H1 (cell line): Measurements from ENCODE around the gene PLEK2. TPM values are rescaled to one million over a fixed set of nuclear protein-coding genes. Genes with fewer than 3 reads are reported as not detected.

Experiments used
- CTCF ChIA-PET: fragments of 300-600 bp; sonication (Branson Sonifier 250); formaldehyde crosslinking; loops from one replicate; lab custom pipeline; 2021; ENCODE audit not compliant: partially characterized antibody; lab: Charles Lee
- POLR2A ChIA-PET: fragments of 300-600 bp; sonication (Branson Sonifier 250); formaldehyde crosslinking; loops from one replicate; lab custom pipeline; 2021; ENCODE audit warnings: inconsistent platforms; ENCODE audit not compliant: partially characterized antibody; lab: Charles Lee
- DNase-seq, 2 experiments: peaks; one replicate each; pipeline versions ENCODE4 v3.0.0 to v3.0.0-alpha.2; 2010 to 2022; ENCODE audit warnings: low spot score in 2 of 2, low read depth in 1 of 2, mixed read lengths in 1 of 2
- FAIRE-seq: peaks from 2 replicates; lab custom pipeline; 2011; peaks lifted over from hg19 to GRCh38; lab: Jason Lieb, UNC
- H2AFZ ChIP-seq: 2 replicates; pipeline ENCODE4 v1.8.1; 2012; ENCODE audit warnings: low read length, inconsistent platforms
- H2AK5ac ChIP-seq: 2 replicates; pipeline ENCODE4 v1.6.1; 2013; ENCODE audit warnings: low read depth, low read length
- H2BK120ac ChIP-seq: replicated peaks from 2 replicates; pipeline ENCODE3; 2013; ENCODE audit warnings: low read depth, low read length, inconsistent platforms
- H2BK12ac ChIP-seq: 2 replicates; pipeline ENCODE4 v1.6.1; 2013; ENCODE audit warnings: low read depth, low read length
- H2BK15ac ChIP-seq: 2 replicates; pipeline ENCODE4 v1.6.1; 2013; ENCODE audit warnings: low read length
- H2BK20ac ChIP-seq: 2 replicates; pipeline ENCODE4 v1.6.1; 2013; ENCODE audit warnings: low read length
- H2BK5ac ChIP-seq: 2 replicates; pipeline ENCODE4 v1.6.1; 2013; ENCODE audit warnings: low read depth, low read length
- H3K14ac ChIP-seq: 2 replicates; pipeline ENCODE4 v1.6.1; 2013; ENCODE audit warnings: inconsistent platforms; ENCODE audit not compliant: insufficient read length
- H3K18ac ChIP-seq: 2 replicates; pipeline ENCODE4 v1.6.1; 2013; ENCODE audit warnings: low read length; ENCODE audit errors: extremely low read depth
- H3K23ac ChIP-seq: 2 replicates; pipeline ENCODE4 v1.6.1; 2013; ENCODE audit warnings: inconsistent platforms; ENCODE audit not compliant: insufficient read length
- H3K23me2 ChIP-seq: 2 replicates; pipeline ENCODE4 v1.6.1; 2013; ENCODE audit warnings: low read depth, low read length
- H3K27ac ChIP-seq: 2 replicates; pipeline ENCODE4 v1.6.1; 2011; ENCODE audit warnings: low read depth, low read length, inconsistent platforms
- H3K27me3 ChIP-seq, 4 experiments: replicated peaks in 1 of 4; 1 replicate in 1 of 4; 2 replicates in 3 of 4; pipeline versions ENCODE4 v1.6.1 to v1.8.1; 2011 to 2013; ENCODE audit warnings: low read length in 3 of 4, mild to moderate bottlenecking in 3 of 4, inconsistent platforms in 2 of 4, mixed read lengths in 2 of 4, moderate library complexity in 1 of 4; ENCODE audit not compliant: control insufficient read depth in 3 of 4, insufficient read depth in 3 of 4; ENCODE audit errors: extremely low read depth in 1 of 4
- H3K36me3 ChIP-seq, 4 experiments: 2 replicates each; pipeline versions ENCODE4 v1.6.1 to v1.8.1; 2011 to 2013; ENCODE audit warnings: mild to moderate bottlenecking in 4 of 4, low read length in 3 of 4, moderate library complexity in 2 of 4, control low read depth in 1 of 4, inconsistent platforms in 1 of 4; ENCODE audit not compliant: insufficient read depth in 4 of 4, control insufficient read depth in 2 of 4
- H3K4ac ChIP-seq: replicated peaks from 2 replicates; pipeline ENCODE3; 2013; ENCODE audit warnings: low read length, low read depth, mixed read lengths, inconsistent platforms; ENCODE audit not compliant: insufficient read length
- H3K4me1 ChIP-seq, 4 experiments: replicated peaks in 1 of 4; 1 replicate in 1 of 4; 2 replicates in 3 of 4; pipeline versions ENCODE4 v1.6.1 to v1.8.1; 2011 to 2013; ENCODE audit warnings: low read length in 3 of 4, inconsistent platforms in 2 of 4, mixed read lengths in 1 of 4; ENCODE audit not compliant: insufficient read depth in 4 of 4, control insufficient read depth in 3 of 4
- H3K4me2 ChIP-seq, 2 experiments: 2 replicates each; pipeline versions ENCODE4 v1.6.1 to v1.8.1; 2011 to 2013; ENCODE audit warnings: low read depth in 2 of 2, low read length in 2 of 2, control low read depth in 1 of 2, inconsistent platforms in 1 of 2, mild to moderate bottlenecking in 1 of 2; ENCODE audit not compliant: insufficient read depth in 1 of 2
- H3K4me3 ChIP-seq, 4 experiments: fragments of 200-600, 300-600 bp in 1 of 4; sonication (generic), shearing (Covaris generic), sonication (Bioruptor Twin) in 1 of 4; 2 replicates each; pipeline versions ENCODE4 v1.5.1 to v1.8.1; 2011 to 2016; ENCODE audit warnings: low read length in 4 of 4, low read depth in 3 of 4, control low read depth in 2 of 4, inconsistent platforms in 2 of 4, mild to moderate bottlenecking in 2 of 4, mixed read lengths in 1 of 4, moderate library complexity in 1 of 4; ENCODE audit not compliant: insufficient read depth in 2 of 4; ENCODE audit errors: extremely low read depth in 1 of 4
- H3K56ac ChIP-seq: replicated peaks from 2 replicates; pipeline ENCODE3; 2013; ENCODE audit warnings: low read depth, mild to moderate bottlenecking, mixed read lengths, low read length, inconsistent platforms; ENCODE audit not compliant: insufficient read length
- H3K79me1 ChIP-seq: 2 replicates; pipeline ENCODE4 v1.6.1; 2013; ENCODE audit warnings: low read depth, low read length, control low read depth
- H3K79me2 ChIP-seq, 2 experiments: 2 replicates each; pipeline versions ENCODE4 v1.6.1 to v1.8.1; 2012 to 2013; ENCODE audit warnings: low read length in 2 of 2, mild to moderate bottlenecking in 2 of 2, inconsistent platforms in 1 of 2; ENCODE audit not compliant: insufficient read depth in 2 of 2, control insufficient read depth in 1 of 2
- H3K9ac ChIP-seq, 4 experiments: replicated peaks in 1 of 4; 1 replicate in 1 of 4; 2 replicates in 3 of 4; pipeline versions ENCODE4 v1.6.1 to v1.8.1; 2011 to 2013; ENCODE audit warnings: low read depth in 3 of 4, low read length in 3 of 4, control low read depth in 2 of 4, mild to moderate bottlenecking in 2 of 4, moderate library complexity in 2 of 4, inconsistent platforms in 1 of 4; ENCODE audit errors: extremely low read depth in 1 of 4
- H3K9me3 ChIP-seq, 2 experiments: 2 replicates each; pipeline versions ENCODE4 v1.6.1 to v1.8.1; 2012 to 2013; ENCODE audit warnings: mild to moderate bottlenecking in 2 of 2, moderate library complexity in 2 of 2, control low read depth in 1 of 2, inconsistent platforms in 1 of 2, low read depth in 1 of 2, low read length in 1 of 2, mixed read lengths in 1 of 2; ENCODE audit not compliant: insufficient read depth in 2 of 2
- H4K20me1 ChIP-seq, 2 experiments: replicated peaks in 1 of 2; 2 replicates each; pipeline versions ENCODE3 to v1.8.1; 2011 to 2013; ENCODE audit warnings: inconsistent platforms in 2 of 2, low read length in 2 of 2, mild to moderate bottlenecking in 1 of 2; ENCODE audit not compliant: insufficient read depth in 2 of 2, control insufficient read depth in 1 of 2
- H4K5ac ChIP-seq: 2 replicates; pipeline ENCODE4 v1.6.1; 2013; ENCODE audit warnings: low read length, low read depth, mixed read lengths, inconsistent platforms; ENCODE audit not compliant: insufficient read length
- H4K8ac ChIP-seq: 2 replicates; pipeline ENCODE4 v1.8.0; 2013; ENCODE audit warnings: mild to moderate bottlenecking, moderate library complexity, low read length, inconsistent platforms; ENCODE audit not compliant: insufficient read depth; ENCODE audit errors: extremely low read depth
- H4K91ac ChIP-seq: replicated peaks from 2 replicates; pipeline ENCODE3; 2013; ENCODE audit warnings: low read length, mixed read lengths, inconsistent platforms; ENCODE audit not compliant: insufficient read length
- KDM4A ChIP-seq: IDR thresholded peaks from one replicate; pipeline ENCODE4 v1.7.1; 2012; ENCODE audit warnings: low read depth, mild to moderate bottlenecking, moderate library complexity, low read length, inconsistent platforms; ENCODE audit not compliant: severe bottlenecking
- RFX5 ChIP-seq: IDR thresholded peaks from 2 replicates; pipeline ENCODE4 v1.6.1; 2011; ENCODE audit warnings: low read depth, low read length, improper control_type of control experiment, borderline replicate concordance
- RXRA ChIP-seq: IDR thresholded peaks from 2 replicates; pipeline ENCODE4 v1.6.1; 2011; ENCODE audit warnings: low read depth, mild to moderate bottlenecking, low read length, moderate library complexity; ENCODE audit not compliant: insufficient read depth
- WGBS, 2 experiments: shearing (Covaris generic) in 1 of 2; methylation state at CpG; one replicate each; pipeline versions ENCODE4 v1.1.6 to v1.1.7; 2013 to 2015; ENCODE audit warnings: low lambda C conversion rate in 2 of 2, mixed read lengths in 2 of 2, inconsistent platforms in 1 of 2, low coverage in 1 of 2, missing lambda C conversion rate in 1 of 2; ENCODE audit not compliant: insufficient replicate concordance in 2 of 2, insufficient coverage in 1 of 2, insufficient read length in 1 of 2; ENCODE audit errors: extremely low coverage in 1 of 2, missing lambda C conversion rate in 1 of 2; 5-methylcytosine and 5-hydroxymethylcytosine counted together
- polyA plus RNA-seq, 7 experiments: library from polyadenylated mRNA; depleted of rRNA in 3 of 7; stranded (reverse) in 5 of 7; unstranded in 2 of 7; fragments of >200 nt in 5 of 7; fragments of 200-250 nt in 2 of 7; gene quantifications; 1 replicate in 5 of 7; 2 replicates in 1 of 7; 4 replicates in 1 of 7; pipeline versions ENCODE4 v1.2.1 to v1.2.3, GENCODE V29; 2011 to 2013; ENCODE audit warnings: missing spikeins in 2 of 7, mixed read lengths in 2 of 7
- total RNA-seq: library from RNA; stranded (reverse); fragmentation: NEBNext Ultra II Directional; extraction: Animal tissue kit (Norgen Biotek cat#: 25700); gene quantifications from 2 replicates; pipeline ENCODE4 v1.2.1, GENCODE V29; 2021

The PLEK2 gene
- total and polyA plus RNA-seq, 2 of the 8 experiments (the other 6 are each of a cell fraction or from before 2014, with no cell fraction given) = 0.41 to 2.1 TPM

DNA sequence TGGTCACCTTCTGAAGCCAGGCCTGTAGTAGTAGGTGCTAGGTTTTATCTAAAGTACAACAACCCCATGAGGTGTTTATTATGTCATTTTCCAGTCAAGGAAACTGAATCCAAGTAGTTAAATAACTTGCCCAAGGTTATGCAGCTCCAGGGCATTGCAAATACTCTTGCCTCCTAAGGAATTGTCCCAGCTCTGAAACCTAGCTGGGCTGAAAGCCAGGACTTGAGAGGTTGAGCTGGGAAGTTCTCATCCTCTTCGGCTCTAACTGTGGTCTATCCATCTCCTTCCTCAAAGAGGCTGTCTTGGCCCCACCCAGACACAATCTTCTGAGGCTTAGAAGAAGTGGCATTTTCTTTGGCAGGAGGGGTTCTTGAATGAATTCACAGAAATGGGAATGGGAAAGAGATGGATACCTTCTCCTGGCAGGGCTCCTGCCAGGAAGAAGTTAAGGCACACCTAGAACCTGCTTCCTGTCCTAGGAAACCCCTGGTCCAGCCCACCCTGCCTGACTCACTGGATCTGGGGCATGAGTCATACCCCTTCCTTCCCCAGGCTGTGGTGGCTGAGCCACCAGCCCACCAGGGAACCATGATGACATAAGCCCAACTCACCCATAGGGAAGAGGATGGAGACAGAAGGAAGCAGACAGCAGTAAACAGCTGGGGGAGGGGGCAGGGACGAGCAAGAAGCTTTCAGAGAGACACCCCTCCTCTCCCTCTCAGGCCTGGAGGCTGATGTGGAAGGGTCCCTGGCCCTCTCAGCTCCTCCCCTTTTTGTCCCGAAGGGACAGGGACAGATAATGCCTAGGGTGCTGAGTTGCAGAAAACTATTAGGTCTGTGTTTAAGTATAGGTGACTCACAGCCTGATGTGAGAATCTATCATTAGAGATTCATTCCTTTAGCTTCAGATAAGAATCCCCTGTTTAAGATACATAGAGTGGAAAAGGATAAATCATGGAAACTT is 2.1 kb upstream of the PLEK2 start:
- H4K91ac ChIP-seq = no peak overlapping the region
- H3K27ac ChIP-seq = no peak overlapping the region
- peak in 1 of 2 experiments; percentile 47 for DNase-seq
- peaks cover 8% of the 10 kb centered on the region; the same call in 1 of the 2 replicates for H3K23me2 ChIP-seq
- no peak overlapping the region for H2BK20ac ChIP-seq
- no peak overlapping the region for H2AFZ ChIP-seq
- no peak overlapping the region for H2BK12ac ChIP-seq
- H3K4ac ChIP-seq = no peak overlapping the region
- H3K27me3 ChIP-seq = peaks cover 0 to 20% (median 13%) of the 10 kb centered on the region in 4 experiments; a peak in 6 of 7 replicates
- no peak overlapping the region for H3K4me3 ChIP-seq
- H2BK5ac ChIP-seq = no peak overlapping the region
- no peaks in the 10 kb centered on the region for H3K79me2 ChIP-seq
- no peak overlapping the region for H2AK5ac ChIP-seq
- H4K5ac ChIP-seq = no peak overlapping the region
- H3K4me1 ChIP-seq = peaks cover 0 to 3% (median 0%) of the 10 kb centered on the region in 4 experiments; a peak in 3 of 7 replicates
- TF ChIP-seq RFX5 (no peak), KDM4A (no peak), RXRA (no peak)
- TF ChIP-seq, all 59 proteins: peak for 0
- Histone ChIP-seq H3K23ac (no peak overlapping the region), H3K18ac (no peak overlapping the region), H3K9ac (no peak overlapping the region), H3K4me2 (no peak overlapping the region), H2BK15ac (no peak overlapping the region), H3K9me3 (no peaks in the 10 kb centered on the region), H3K56ac (no peak overlapping the region), H4K8ac (no peak overlapping the region), H3K79me1 (no peaks in the 10 kb centered on the region), H3K14ac (no peak overlapping the region), H4K20me1 (peaks cover 0 to 2% of the 10 kb centered on the region in 2 experiments), H2BK120ac (no peak overlapping the region), H3K36me3 (no peaks in the 10 kb centered on the region)
- CTCF ChIA-PET = interaction anchor here (0.6 to 21.6 kb wide), 6 partner anchors 11 to 932 kb away, joined by 3 to 446 read pairs (median 4); no protein-coding TSS in a partner anchor
- FAIRE-seq = no peak
- WGBS, 2 experiments = 77% methylated on average over 3 of the region's 3 CpGs; no CpG with 5 or more reads in 1 of the 2 experiments
- POLR2A ChIA-PET = interaction anchor here (1.6 kb wide), 1 partner anchor 120 kb away, joined by 4 read pairs; no protein-coding TSS in a partner anchor
